CMK (cell line): ENCODE data around the gene SRPK1.
"Not testable (repeated sequence)": the region's sequence is repeated elsewhere in the genome, so short reads cannot be mapped to it uniquely, and the experiment has no call there.

Experiments used
- DNase-seq: peaks from one replicate; pipeline ENCODE4 v3.0.0-alpha.2; 2010; ENCODE audit warnings: low read depth

SRPK1 gene

GRCh38 chr6:35931120-35931561 lies 10.2 kb upstream of the SRPK1 start:
- no peak for DNase-seq

GRCh38 chr6:35929601-35930000 lies 8.7 kb upstream of the SRPK1 start:
- DNase-seq = no peak

- DNase-seq = no peak
Observed at GRCh38 chr6:35926509-35927215, 5.8 kb upstream of the SRPK1 start.

GRCh38 chr6:35925961-35926360 lies 5.1 kb upstream of the SRPK1 start:
- no peak for DNase-seq

DNA sequence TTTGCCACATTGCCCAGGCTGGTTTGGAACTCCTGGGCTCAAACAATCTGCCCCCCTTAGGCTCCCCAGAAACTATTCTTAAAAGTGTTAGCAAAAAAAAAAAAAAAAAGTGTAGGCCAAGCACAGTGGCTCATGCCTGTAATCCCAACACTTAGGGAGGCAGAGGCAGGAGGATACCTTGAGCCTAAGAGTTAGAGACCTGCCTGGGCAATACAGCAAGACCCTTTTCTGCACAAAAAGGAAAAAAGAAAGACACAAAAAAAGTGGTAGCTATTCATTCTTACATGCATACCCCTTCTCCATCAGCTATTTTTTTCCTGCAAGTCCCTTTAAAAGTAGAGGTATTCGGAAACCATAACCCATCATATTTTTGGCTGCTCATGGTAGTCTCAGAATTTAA lies 3.2 kb upstream of the SRPK1 start:
- DNase-seq = no peak

GRCh38 chr6:35922139-35922554 lies 1.2 kb upstream of the SRPK1 start:
- DNase-seq = no peak

DNA sequence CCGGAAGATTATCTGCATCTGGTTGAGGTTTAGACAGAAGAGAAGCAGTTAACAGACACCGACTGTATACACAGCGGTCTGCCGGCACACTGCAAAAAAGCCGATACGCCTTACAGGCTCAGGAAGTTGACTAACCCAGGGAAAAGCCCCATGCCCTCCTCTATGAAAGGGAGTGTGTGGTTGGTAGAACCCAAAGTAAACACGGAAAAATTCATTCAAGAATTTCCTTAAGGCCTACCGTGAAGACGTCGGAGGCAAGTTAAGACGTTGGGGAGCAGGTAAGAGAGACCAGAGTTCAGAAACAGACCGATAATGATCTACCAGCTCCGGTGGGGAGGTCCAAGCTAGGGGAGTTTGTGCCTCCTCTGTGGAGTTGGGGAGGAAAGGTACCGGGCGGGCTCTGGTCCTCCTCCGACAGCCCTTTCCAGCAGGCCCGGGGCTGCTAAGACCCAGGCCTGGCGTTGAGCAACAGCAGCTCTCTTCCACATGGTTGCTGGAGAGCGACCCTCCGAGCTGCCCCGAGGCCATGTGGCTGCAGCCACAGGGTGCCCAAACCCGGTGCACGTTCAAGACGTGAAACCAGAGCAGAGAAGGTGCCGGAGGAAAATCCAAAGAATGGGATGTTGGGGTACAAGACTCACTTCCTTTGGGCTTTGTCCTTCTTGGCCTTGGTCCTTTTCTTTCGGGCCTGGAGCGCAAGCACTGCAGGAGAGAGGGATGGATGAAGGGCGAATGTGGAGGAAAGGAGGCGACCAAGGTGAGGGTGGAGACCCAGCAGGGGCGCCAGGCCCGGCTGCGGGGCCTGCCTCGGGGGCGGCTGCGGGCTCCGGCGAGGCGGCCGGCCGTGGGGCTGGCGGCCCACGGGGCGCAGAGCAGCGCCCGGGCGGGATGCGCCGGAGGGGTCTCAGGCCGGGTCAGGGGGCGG lies 809 bp downstream of the SRPK1 start:
- no peak for DNase-seq

DNA sequence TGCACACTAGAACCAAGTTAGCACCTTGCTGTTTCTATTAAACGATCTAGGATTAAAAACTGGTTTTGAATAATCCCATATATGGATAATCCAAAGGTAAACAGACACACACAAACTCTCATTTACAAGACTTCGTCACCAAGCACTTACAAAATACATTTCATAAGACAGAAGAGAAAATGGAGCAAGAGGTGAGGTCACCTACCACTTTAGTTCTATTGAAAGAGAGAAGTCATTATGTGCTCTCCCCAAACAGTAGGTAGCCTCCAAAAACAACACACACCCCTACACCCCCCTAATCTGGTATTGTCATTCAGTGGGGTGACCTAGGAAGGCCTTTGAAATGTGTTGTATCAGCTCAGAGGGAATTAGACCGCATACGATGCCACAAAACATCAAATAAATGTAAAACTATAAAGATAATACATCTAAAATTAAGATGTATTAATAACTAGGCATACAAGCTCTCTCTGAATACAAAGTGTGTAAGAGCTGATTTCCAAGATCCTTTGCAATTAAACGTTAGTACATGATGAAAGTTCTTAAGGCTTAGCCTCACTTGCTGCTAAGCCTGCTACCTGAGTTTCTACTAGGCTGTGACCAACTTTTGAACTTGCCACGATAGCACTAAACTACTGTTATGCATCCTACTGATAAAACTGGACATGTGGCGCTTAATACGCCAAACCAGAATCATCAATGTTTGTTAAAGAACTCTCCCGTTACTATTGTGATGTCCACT lies 1.6 kb downstream of the SRPK1 start:
- DNase-seq = no peak

- not testable (repeated sequence) for DNase-seq
Observed at GRCh38 chr6:35916893-35917292, 4.0 kb downstream of the SRPK1 start.

DNA sequence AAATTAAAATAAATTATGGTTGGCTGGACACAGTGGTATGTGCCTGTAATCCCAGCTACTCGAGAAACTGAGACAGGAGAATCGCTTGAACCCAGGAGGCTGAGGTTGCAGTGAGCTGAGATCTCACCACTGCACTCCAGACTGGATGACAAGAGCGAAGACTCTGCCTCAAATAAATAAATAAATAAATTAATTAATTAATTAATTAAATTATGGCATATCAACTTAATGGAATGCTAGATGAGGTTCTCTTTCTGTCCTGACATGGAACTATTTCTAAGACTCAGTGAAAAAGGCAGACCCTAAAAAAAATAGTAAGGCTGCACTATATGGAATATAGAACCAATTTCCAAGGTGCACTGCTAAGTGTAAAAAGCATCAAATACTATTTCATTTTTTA lies 4.8 kb downstream of the SRPK1 start:
- no peak for DNase-seq

GRCh38 chr6:35914536-35914935 lies 6.4 kb downstream of the SRPK1 start:
- no peak for DNase-seq

DNA sequence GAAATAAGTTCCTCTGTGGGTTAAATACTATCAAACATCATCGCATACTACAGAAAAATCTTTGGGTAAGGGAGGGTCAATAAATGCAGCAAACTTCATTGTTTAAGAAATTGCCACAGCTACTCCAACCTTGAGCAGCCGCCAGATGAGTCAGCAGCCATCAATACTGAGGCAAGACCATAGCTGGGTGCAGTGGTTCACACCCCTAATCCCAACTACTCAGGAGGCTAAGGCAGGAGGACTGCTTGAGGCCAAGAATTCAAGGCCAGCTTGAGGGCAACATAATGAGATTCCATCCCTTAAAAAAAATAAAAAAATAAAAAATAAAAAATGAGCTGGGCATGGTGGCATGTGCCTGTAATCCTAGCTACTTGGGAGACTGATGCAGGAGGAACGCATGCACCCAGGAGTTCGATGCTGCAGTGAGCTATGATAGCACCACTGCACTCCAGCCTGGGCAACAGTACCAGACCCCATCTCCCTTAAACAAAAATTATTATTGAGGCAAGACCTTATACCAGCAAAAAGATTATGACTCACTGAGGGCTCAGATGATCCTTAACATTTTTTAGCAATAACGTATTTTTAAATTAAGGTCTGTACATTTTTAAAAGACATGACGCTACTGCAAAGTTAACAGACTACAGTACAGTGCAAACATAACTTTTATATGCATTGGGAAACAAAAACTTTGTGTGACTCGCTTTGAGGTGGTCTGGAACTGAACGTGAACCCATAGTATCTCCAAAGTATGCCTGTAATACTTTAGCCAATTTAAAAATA lies 8.8 kb downstream of the SRPK1 start:
- DNase-seq = no peak

DNA sequence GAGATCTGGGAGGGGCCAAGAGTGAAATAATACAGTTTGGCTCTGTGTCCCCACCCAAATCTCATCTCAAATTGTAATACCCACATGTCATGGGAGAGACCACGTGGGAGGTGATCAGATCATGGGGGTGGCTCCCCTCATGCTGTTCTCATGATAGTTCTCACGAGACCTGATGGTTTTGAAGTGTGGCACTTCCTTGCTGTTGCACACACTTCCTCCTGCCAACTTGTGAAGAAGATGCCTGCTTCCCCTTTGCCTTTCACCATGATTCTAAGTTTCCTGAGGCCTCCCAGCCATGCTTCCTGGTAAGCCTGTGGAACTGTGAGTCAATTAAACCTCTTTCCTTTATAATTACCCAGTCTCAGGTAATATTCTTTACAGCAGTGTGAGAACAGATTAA lies 11.3 kb downstream of the SRPK1 start:
- DNase-seq = not testable (repeated sequence)

GRCh38 chr6:35908753-35909401 lies 12.0 kb downstream of the SRPK1 start:
- DNase-seq = not testable (repeated sequence)

DNA sequence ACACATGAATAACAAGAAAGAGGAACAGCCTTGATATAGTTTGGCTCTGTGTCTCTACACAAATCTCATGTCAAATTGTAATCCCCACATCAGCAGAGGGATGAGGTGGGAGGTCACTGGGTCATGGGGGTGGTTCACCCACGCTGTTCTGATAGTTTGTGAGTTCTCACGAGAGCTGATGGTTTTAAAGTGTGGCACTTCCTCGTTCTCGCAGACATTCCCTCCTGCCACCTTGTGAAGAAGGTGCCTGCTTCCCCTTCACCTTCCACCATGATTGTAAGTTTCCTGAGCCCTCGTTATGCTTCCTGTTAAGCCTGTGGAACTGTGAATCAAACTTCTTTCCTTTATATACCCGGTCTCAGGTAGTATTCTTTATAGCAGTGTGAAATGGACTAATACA lies 13.1 kb downstream of the SRPK1 start:
- no peak for DNase-seq

DNA sequence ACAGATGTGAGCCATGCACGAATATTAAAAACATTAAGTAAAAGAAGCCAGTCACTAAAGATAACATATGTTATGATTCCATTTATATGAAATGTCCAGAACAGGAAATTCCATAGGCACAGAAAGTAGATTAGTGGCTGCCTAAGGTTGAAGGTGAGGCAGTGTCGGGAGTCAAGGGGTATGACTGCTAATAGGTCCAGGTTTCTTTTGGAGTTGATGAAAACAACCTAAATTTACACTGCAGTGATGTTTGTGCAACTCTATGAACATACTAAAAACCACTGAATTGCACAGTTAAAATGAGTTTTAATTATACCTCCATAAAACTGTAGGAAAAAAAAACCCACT lies 14.4 kb downstream of the SRPK1 start:
- DNase-seq = no peak

DNA sequence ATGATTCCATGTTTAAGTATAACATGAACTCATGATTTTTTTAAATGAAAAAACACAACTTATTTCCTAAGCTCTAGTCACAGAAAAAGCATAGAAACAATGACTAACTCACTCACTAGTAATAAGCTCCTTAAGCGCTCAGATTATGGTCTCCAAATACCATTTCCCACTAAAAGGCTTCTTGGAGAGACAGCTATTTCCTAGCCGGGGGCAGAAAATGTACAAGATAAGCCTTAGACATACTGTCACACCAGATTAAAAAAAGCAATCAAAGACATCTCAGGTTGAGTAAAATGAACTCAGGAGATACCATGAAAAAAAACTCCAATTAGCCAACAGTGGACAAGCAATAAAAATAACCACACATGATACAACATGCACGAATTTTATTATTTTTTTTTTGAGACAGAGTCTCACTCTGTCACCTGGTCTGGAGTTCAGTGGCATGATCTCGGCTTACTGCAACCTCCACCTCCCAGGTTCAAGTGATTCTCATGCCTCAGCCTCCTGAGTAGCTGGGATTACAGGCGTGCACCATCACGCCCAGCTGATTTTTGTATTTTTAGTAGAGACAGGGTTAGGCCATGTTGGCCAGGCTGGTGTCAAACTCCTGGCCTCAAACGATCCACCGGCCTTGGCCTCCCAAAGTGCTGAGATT lies 14.9 kb downstream of the SRPK1 start:
- DNase-seq = no peak

- DNase-seq = no peak
Observed at GRCh38 chr6:35905141-35905785, 15.6 kb downstream of the SRPK1 start.

DNA sequence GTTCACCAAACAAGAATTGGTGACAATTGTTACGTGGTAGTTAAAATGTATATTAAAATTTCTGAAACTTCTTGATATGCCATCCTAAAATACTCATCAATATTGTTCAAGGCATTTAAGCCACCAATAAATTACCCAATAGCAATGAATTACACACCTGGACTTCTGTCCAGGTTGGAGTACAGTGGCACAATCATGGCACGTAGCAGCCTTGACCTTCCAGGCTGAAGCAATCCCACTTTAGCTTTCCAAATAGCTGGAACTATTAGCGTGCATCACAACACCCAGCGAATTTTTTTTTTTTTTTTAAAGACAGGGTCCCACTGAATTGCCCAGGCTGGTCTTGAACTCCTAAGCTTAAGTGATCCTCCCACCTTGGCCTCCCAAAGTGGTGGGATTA lies 17.2 kb downstream of the SRPK1 start:
- no peak for DNase-seq

DNA sequence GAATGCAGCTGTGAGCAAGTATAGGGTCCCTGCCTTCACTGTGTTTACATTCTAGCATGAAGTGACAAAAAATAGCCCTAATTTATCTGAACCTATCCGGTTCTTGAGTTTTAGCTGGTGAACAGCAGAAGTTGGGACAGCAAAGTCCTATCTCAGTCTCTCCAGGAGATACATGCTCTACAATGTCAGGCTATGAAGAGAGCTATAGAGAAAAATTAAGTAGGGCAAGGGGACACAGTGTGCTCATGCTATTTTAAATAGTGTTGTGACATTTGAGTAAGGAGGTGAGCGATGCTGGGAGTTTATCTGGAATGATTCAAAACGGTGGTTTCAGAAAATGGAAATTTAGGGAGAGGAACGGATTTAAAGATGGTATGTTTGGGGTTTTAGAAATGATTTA lies 20.4 kb downstream of the SRPK1 start:
- no peak for DNase-seq
